HepG2 (cell line): ENCODE data around the gene SSNA1.

Experiments
- CTCF ChIP-seq: sonication (generic); formaldehyde crosslinking; IDR thresholded peaks from 2 replicates; pipeline ENCODE4 v1.5.0; 2020; ENCODE audit warnings: mild to moderate bottlenecking, missing genetic modification reagents, moderate library complexity
- FOXP1 ChIP-seq, 2 experiments: fragments of 450-650 bp in 1 of 2; IDR thresholded peaks; 2 replicates each; pipeline ENCODE4 v1.6.1; 2017 to 2018; ENCODE audit warnings: antibody characterized with exemption in 1 of 2
- GMEB2 ChIP-seq: IDR thresholded peaks from 2 replicates; pipeline ENCODE4 v1.6.1; 2016; ENCODE audit warnings: missing biosample characterization, missing genetic modification reagents, low read depth
- KAT7 ChIP-seq: IDR thresholded peaks from 2 replicates; pipeline ENCODE4 v1.6.1; 2018; ENCODE audit warnings: borderline replicate concordance, missing compliant biosample characterization
- MLX ChIP-seq: IDR thresholded peaks from 2 replicates; pipeline ENCODE4 v1.6.1; 2016
- RNF2 ChIP-seq: fragments of 450-650 bp; conservative IDR thresholded peaks from 2 replicates; pipeline ENCODE4 v1.6.1; 2016; ENCODE audit warnings: low read depth
- SMC3 ChIP-seq: IDR thresholded peaks from 2 replicates; pipeline ENCODE4 v1.6.1; 2011; ENCODE audit warnings: low read length, improper control_type of control experiment
- SUZ12 ChIP-seq: fragments of 150-350 bp; IDR thresholded peaks from 2 replicates; pipeline ENCODE4 v1.6.1; 2014; ENCODE audit warnings: low read depth, low read length
- YY1 ChIP-seq: IDR thresholded peaks from 2 replicates; pipeline ENCODE4 v1.6.1; 2011; ENCODE audit warnings: low read length, low read depth, moderate library complexity, mild to moderate bottlenecking; ENCODE audit not compliant: insufficient read depth, insufficient replicate concordance
- ZMAT3 ChIP-seq: sonication (generic); formaldehyde crosslinking; conservative IDR thresholded peaks from 2 replicates; pipeline ENCODE4 v1.7.0; 2021; ENCODE audit warnings: missing genetic modification reagents
- ZNF18 ChIP-seq: sonication (generic); formaldehyde crosslinking; IDR thresholded peaks from 2 replicates; pipeline ENCODE4 v1.8.0; 2022; ENCODE audit warnings: mild to moderate bottlenecking, missing genetic modification reagents; ENCODE audit not compliant: insufficient replicate concordance
- ZSCAN20 ChIP-seq: sonication (generic); formaldehyde crosslinking; IDR thresholded peaks from 2 replicates; pipeline ENCODE4 v1.4.0; 2020; ENCODE audit warnings: missing genetic modification reagents, mild to moderate bottlenecking, borderline replicate concordance

- TF ChIP-seq RNF2 (no peak), KAT7 (CRISPR knock-in tag) (no peak), SMC3 (no peak), ZMAT3 (CRISPR knock-in tag) (no peak), SUZ12 (no peak), ZNF18 (CRISPR knock-in tag) (no peak), MLX (CRISPR knock-in tag) (no peak), FOXP1 (IDR thresholded peaks at IDR 0.05) (no peak), FOXP1 (CRISPR knock-in tag; IDR thresholded peaks at IDR 0.05) (no peak), GMEB2 (no peak), YY1 (no peak), CTCF (CRISPR knock-in tag) (no peak), ZSCAN20 (CRISPR knock-in tag) (no peak)
Measured at GRCh38 chr9:137146527-137146918, 42.0 kb upstream of the SSNA1 start.
